HG03095 (cell line): ENCODE results near the gene PLEKHM3.

ENCODE experiments used
- ATAC-seq: cut with Tn5 transposase; IDR thresholded peaks from one replicate; pipeline ENCODE4 v1.9.1; 2021; ENCODE audit warnings: moderate library complexity; ENCODE audit not compliant: unreplicated experiment

PLEKHM3 gene

DNA sequence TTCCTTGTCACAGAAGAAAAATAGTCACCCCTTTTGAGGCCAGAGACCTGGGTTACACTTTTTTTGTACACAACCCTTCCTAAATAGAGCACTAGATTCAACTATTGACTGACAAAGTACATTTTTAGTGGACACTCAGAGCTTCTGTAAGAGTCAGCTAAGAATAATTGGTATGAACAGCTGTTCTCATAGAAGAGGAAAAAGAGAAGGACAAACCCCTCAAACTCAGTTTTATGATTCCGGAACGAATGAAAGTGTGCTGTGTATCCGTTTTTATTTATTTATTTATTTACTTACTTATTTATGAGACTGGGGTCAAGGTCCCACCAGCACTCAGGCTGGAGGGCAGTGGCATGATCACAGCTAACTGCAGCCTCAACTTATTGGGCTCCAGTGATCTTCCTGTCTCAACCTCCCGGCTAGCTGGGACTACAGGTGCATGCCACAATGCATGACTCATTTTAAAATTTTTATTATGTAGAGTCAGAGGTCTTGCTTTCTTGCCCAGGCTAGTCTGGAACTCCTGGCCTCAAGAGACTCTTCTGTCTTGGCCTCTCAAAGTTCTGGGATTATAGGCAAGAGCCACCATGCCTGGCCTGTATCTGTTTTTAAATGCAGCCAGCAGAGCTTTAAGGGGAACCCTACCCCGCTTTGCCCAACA, 219.6 kb downstream of the PLEKHM3 start:
- ATAC-seq, result no peak

- ATAC-seq, result no peak
These were observed 222.7 kb downstream of the PLEKHM3 start for GRCh38 chr2:207802650-207803049.

DNA sequence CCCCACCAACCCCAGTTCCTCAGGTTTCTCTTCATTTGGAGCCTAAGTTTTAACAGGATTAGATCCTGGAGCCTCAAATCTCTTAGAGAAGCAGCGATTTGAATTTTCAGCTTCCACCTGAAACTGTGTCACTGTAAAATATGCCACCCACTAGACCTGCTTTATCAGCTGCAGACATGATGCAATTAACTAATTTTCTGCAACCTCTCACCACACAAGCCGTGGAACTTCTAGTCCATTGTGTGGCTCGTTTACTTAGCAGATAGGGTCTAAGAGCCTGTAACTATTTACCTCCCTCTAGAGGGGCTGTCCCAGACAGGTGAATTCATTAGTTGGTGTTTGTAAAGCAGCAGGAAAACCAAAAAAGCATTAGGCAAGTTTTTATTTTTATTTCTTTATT, 224.1 kb downstream of the PLEKHM3 start:
- no peak for ATAC-seq

DNA sequence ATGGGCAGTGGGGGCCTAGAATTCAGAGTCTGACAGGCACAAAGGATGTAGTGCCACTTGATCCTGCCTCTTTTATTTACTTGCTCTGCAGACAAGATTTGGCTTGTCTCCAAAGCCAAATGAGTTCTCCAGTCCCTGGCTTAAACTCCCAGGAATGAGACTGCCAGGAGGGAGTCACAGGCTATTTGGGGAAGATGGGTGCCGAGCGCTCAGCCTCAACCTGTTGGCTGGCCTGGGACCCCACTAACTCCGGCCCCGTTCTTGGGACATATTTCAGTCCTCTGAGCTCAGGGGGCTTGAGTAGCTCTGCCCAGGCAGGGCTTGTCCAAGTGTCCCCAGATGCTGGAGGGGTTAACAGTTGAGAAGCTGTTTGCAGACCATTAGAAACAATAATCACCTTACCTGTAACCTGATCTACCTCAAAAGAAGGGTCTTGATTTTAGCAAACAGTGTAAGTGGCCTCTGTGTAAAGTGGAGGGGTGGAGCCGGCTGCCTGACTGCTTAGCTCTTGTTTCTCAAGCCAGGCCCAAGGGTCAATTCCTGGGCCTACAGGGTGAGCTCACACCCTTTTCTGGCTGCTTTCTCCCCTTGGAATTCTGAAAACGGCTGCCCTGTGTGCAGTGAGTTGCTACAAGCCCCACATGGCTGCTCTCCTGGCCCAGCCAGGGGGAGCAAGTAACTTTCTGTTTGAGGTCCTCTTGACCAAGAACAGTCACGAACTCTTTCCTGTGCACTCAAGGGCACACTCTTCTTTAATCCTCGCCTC, 228.6 kb downstream of the PLEKHM3 start:
- no peak for ATAC-seq

DNA sequence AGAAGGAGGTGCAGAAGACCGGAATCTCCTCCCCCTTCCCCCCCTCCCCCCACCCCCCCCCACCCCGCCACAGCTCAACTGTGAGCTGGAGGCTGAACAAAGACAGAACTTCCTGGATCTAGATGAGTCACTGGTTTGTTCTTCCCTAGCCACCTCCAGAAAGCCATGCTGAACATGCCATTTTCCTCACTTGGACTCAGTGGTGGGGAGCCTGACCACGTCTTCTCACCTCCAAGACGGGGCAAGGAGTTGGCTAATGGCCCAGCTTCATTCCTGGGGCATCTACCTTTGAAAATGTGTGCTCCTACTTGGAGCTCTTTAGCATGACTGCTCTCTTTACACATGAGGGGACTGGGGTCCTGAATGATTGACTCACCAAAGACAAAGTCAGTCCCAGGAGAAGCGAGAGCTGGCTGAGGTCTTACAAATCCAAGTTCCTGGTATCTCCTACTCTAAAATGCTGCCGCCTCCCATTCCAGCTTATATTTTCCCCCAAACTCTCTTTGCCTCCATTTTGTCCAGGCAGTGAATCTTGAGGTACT, 233.0 kb downstream of the PLEKHM3 start:
- ATAC-seq, result no peak

DNA sequence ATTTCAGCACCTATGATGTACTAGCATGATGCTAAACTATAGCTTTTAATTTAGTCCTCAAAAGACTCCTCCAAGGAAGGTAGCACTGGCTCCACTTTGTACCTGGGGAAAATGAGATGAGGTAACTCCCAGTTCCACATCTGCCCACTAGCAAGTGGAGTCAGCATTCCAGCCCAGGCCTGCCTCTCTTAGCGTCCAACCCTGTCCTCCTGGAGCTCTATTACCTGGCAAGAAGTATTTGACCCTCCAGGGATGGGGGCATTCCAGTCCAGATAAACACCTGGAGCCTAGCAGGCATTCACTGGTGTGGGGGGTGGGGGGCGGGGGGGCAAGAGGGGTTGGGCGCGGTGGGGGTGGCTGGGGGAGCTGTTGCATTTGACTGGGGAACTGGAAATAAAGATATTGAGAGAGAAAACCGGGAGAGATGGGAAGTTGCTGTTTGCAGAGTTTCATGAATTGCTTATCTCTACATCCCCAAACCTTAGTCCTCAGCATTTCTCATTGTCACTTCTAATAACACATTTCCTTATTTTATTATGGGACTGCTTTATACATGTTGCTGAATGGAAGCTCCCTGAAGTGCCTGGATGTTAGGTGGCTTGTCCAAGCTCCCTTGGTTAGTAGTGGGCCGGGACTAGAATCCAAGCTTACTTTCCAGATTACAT, 233.6 kb downstream of the PLEKHM3 start:
- no peak for ATAC-seq

GRCh38 chr2:207790898-207791297, 234.4 kb downstream of the PLEKHM3 start:
- no peak for ATAC-seq

GRCh38 chr2:207787800-207788199, 237.5 kb downstream of the PLEKHM3 start:
- ATAC-seq, result no peak

- ATAC-seq, result no peak
These were observed 238.3 kb downstream of the PLEKHM3 start for GRCh38 chr2:207787017-207787416.

- no peak for ATAC-seq
These were observed 240.4 kb downstream of the PLEKHM3 start for GRCh38 chr2:207784898-207785297.

DNA sequence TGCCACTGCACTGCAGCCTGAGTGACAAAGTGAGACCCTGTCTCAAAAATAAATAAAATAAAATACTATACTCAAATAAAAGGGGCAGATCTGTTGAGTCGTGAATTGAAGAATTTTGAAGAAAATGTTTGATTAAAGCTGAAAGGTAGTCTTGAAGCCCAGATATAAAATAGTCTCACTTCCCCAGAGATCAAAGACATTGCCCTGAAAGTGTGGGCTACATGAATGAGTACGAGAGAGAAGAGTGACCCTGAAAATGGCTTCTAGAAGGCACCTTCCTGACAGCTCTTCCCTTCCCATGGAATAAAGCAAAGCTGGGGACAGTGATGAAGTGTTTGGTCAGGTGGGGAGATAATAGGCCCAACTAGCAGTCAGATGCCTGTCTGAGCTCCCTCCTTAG, 241.8 kb downstream of the PLEKHM3 start:
- ATAC-seq, result no peak

DNA sequence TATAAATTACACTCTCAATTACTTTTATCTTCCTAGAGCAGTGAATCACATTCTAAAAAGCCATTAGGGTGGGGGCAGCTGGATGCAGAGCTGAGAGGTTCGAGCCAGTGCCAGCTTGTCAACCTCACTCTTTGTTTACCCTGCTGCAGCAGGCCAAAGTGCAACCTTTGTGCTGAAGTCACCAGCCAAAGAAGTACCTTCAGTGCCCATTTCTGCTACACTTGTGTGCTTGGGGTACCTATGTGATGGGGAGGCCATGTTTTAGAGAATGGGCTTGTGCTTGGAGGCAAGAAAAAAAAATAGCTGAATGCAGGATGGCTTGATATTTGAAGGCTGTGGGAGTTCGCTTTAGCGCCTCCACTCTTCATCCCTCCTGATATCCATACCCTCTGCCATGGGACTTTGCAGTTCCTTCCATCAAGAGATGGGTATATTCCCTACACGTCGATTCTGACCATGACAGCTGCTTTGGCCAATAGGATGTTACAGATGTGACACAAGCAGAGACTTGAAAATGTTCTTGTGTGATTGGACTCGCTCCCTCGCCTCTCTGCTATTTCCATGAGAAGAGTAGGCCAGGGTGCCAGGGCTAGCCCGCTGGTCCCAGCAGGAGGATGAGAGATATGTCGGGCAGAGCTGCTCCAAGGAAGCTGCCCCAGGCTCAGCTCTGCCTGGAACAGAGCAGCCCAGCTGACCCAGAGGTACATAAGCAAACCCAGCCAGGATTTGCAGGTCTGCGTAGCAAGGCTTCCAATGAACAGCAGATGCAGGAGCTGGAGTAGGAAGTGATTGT, 242.9 kb downstream of the PLEKHM3 start:
- ATAC-seq, result no peak

GRCh38 chr2:207779523-207779922, 245.8 kb downstream of the PLEKHM3 start:
- ATAC-seq, result no peak

DNA sequence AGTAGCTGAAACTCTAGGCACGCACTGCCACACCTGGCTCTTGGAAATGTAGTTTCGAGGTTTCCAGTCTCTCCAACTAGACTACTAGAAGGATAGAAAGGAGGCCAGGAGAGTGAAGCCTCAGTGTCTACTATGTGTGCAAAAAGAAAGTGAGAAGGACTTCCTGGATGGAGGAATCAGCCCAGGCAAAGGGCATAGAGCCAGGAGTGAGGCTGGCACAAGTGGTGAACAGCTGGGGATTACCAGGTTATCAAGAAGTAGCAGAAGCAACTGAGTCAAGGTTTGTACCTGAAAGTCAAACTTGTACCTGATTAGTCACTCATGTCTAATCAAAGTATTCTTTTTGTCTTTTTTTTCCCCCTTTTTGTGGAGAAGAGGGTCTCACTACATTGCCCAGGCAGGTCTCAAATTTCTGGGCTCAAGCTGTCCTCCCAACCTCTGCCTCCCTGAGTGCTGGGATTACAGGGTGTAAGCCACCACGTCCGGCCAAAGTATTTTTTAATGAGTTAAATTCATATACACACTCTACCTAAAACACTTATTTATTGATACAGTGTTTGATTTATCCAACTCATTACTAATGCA, 246.9 kb downstream of the PLEKHM3 start:
- ATAC-seq, result no peak

- no peak for ATAC-seq
These were observed 248.2 kb downstream of the PLEKHM3 start for GRCh38 chr2:207777124-207777523.

GRCh38 chr2:207775473-207775872, 249.9 kb downstream of the PLEKHM3 start:
- no peak for ATAC-seq

- no peak for ATAC-seq
These were observed 252.5 kb downstream of the PLEKHM3 start for GRCh38 chr2:207772844-207773205.

GRCh38 chr2:207772081-207772843, 253.1 kb downstream of the PLEKHM3 start:
- ATAC-seq, result no peak

GRCh38 chr2:207771421-207771820, 253.9 kb downstream of the PLEKHM3 start:
- ATAC-seq, result no peak
